Measurements from ENCODE around the gene SCMH1. TPM values are rescaled to one million over a fixed set of nuclear protein-coding genes. Genes with fewer than 3 reads are reported as not detected.

Gene SCMH1
- polyA plus RNA-seq, 4 donors = 14.5 to 44.7 (median 22.9) TPM

DNA sequence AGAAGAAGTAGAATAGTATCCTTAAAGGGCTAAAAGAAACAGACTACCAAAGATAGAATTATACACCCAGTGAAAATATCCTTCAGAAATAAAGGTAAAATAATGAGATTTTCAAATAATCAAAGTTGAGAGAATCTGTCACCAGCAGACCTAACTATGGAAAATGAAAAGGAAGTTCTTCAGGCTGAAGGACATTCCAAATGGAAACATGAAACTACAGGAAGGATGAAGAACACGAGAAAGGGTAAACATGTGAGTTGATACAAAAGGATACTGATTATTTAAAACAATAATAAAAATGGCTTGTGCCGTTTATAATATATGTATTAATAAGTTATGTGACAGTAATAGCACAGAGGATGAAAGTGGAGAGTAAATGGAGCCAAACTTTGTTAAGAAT, 163.5 kb downstream of the SCMH1 start:
- Histone ChIP-seq H3K9me3 (ENCODE audit: control insufficient read depth in 2 of 2, insufficient read depth in 1 of 2, low read depth in 1 of 2, low read length in 1 of 2) (peaks cover 0 to 5% of the 10 kb centered on the region in 2 donors), H3K27ac (ENCODE audit: low read depth in 1 of 3, low read length in 2 of 3) (no peak overlapping the region), H3K36me3 (ENCODE audit: control insufficient read depth in 3 of 3, insufficient read depth in 2 of 3, low read depth in 1 of 3, low read length in 3 of 3) (peaks cover 0 to 4% (median 0%) of the 10 kb centered on the region in 3 donors), H3K4me1 (ENCODE audit: control insufficient read depth in 3 of 3, insufficient read depth in 2 of 3, low read depth in 1 of 3, low read length in 2 of 3) (no peaks in the 10 kb centered on the region), H3K4me3 (ENCODE audit: low read depth in 1 of 3, low read length in 3 of 3) (no peak overlapping the region), H3K27me3 (ENCODE audit: control insufficient read depth in 3 of 3, insufficient read depth in 3 of 3, low read length in 3 of 3) (no peaks in the 10 kb centered on the region)
- WGBS, 3 donors = 82 to 93% (median 93%) methylated on average over 2 of the region's 2 CpGs
- DNase-seq (no peak), FAIRE-seq (no peak)

DNA sequence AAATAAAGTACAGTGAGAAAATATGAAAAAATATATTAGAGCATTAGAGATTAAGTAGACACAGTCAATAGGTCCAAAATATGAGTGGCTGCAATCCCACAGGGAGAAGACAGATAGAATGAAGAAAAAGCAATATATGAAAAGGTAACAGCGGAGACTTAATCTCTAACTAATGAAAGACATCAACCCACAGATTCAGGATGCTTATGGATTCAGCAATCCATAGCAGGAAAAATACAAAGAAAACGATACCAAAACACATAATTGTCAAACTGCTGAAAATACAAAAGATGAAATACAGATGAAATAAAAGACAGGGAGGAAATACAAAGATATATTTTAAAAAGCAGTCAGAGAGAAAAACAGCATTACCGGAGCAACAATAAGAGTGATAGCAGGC, 163.9 kb downstream of the SCMH1 start:
- WGBS, 3 donors = 97 to 99% (median 98%) methylated on average over 3 of the region's 3 CpGs
- DNase-seq (no peak), FAIRE-seq (no peak)
- Histone ChIP-seq H3K9me3 (ENCODE audit: control insufficient read depth in 2 of 2, insufficient read depth in 1 of 2, low read depth in 1 of 2, low read length in 1 of 2) (peaks cover 0 to 5% of the 10 kb centered on the region in 2 donors), H3K27me3 (ENCODE audit: control insufficient read depth in 3 of 3, insufficient read depth in 3 of 3, low read length in 3 of 3) (no peaks in the 10 kb centered on the region), H3K27ac (ENCODE audit: low read depth in 1 of 3, low read length in 2 of 3) (no peak overlapping the region), H3K36me3 (ENCODE audit: control insufficient read depth in 3 of 3, insufficient read depth in 2 of 3, low read depth in 1 of 3, low read length in 3 of 3) (peaks cover 0 to 4% (median 0%) of the 10 kb centered on the region in 3 donors), H3K4me3 (ENCODE audit: low read depth in 1 of 3, low read length in 3 of 3) (no peak overlapping the region), H3K4me1 (ENCODE audit: control insufficient read depth in 3 of 3, insufficient read depth in 2 of 3, low read depth in 1 of 3, low read length in 2 of 3) (no peaks in the 10 kb centered on the region)

DNA sequence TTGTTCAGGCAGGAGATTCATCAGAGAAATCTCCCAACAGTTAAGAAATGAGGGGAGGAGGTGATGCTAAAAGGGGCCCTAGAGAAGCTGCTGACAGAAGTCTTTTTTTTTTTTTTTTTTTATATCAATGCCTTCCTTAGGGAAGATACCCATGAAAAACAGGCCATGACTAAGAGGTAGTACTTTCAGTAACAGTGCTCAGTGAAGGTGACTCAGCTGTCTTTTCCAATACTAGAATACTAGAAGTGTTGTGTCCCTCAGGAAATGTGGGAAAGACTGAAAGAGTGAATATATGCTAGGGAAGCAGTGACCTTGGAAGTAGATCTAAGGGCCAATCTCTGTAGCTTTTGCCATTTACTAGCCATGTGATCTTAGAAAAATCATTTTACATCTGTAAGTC, 168.1 kb downstream of the SCMH1 start:
- no peak for FAIRE-seq
- Histone ChIP-seq H3K9me3 (ENCODE audit: control insufficient read depth in 2 of 2, insufficient read depth in 1 of 2, low read depth in 1 of 2, low read length in 1 of 2) (peaks cover 0 to 2% of the 10 kb centered on the region in 2 donors), H3K27ac (ENCODE audit: low read depth in 1 of 3, low read length in 2 of 3) (no peak overlapping the region), H3K36me3 (ENCODE audit: control insufficient read depth in 3 of 3, insufficient read depth in 2 of 3, low read depth in 1 of 3, low read length in 3 of 3) (peaks cover 4 to 8% (median 4%) of the 10 kb centered on the region in 3 donors), H3K27me3 (ENCODE audit: control insufficient read depth in 3 of 3, insufficient read depth in 3 of 3, low read length in 3 of 3) (no peaks in the 10 kb centered on the region), H3K4me3 (ENCODE audit: low read depth in 1 of 3, low read length in 3 of 3) (no peak overlapping the region), H3K4me1 (ENCODE audit: control insufficient read depth in 3 of 3, insufficient read depth in 2 of 3, low read depth in 1 of 3, low read length in 2 of 3) (no peaks in the 10 kb centered on the region)
- no peak for DNase-seq

DNA sequence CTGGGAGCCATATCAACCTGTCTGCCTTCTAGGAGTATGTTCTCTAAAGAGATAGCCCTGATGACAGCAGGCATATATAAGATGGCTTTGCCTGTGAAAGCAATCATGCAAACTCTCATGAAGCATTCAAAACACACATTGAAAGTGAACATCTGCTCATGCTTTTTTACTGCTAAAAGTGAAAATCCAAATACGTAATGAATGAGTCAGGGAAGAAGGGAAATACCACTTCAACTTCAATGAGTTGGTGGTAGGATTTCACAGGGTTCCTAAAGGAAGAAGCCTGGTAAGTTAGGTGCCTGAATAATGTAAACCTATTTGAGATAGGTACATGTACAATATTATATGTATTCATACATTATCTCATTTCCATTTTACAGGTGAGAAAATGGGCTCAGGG, 170.1 kb downstream of the SCMH1 start:
- FAIRE-seq (no peak), DNase-seq (no peak)
- WGBS, 3 donors = 88 to 100% (median 100%) methylated on average over 1 of the region's 1 CpG
- H3K27ac ChIP-seq (ENCODE audit: low read depth in 1 of 3, low read length in 2 of 3) = no peak overlapping the region
- H3K4me3 ChIP-seq (ENCODE audit: low read depth in 1 of 3, low read length in 3 of 3) = no peak overlapping the region
- H3K9me3 ChIP-seq (ENCODE audit: control insufficient read depth in 2 of 2, insufficient read depth in 1 of 2, low read depth in 1 of 2, low read length in 1 of 2) = no peaks in the 10 kb centered on the region
- peaks cover 4 to 11% (median 4%) of the 10 kb centered on the region in 3 donors for H3K36me3 ChIP-seq (ENCODE audit: control insufficient read depth in 3 of 3, insufficient read depth in 2 of 3, low read depth in 1 of 3, low read length in 3 of 3)
- no peaks in the 10 kb centered on the region for H3K4me1 ChIP-seq (ENCODE audit: control insufficient read depth in 3 of 3, insufficient read depth in 2 of 3, low read depth in 1 of 3, low read length in 2 of 3)
- H3K27me3 ChIP-seq (ENCODE audit: control insufficient read depth in 3 of 3, insufficient read depth in 3 of 3, low read length in 3 of 3) = no peaks in the 10 kb centered on the region

DNA sequence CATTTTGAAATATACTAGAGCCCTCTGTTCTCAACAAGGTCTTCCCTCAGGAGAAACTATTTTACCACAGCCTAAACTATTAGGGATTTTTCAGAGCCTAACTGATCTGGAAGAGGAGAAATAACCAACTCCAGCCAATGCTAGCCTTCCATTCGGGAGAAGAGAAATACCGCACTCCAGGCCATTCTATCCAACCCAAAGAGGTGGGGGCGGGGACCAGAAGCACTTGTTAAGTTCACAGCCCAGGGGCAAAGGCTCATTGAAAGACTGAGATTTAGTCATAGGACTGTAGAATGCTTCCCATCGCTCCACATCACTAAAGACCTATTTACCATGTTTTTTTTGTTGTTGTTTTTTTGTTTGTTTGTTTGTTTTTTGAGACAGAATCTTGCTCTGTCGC, 185.2 kb downstream of the SCMH1 start:
- Histone ChIP-seq H3K27ac (ENCODE audit: low read depth in 1 of 3, low read length in 2 of 3) (no peak overlapping the region), H3K36me3 (ENCODE audit: control insufficient read depth in 3 of 3, insufficient read depth in 2 of 3, low read depth in 1 of 3, low read length in 3 of 3) (peaks cover 2 to 26% (median 7%) of the 10 kb centered on the region in 3 donors), H3K4me3 (ENCODE audit: low read depth in 1 of 3, low read length in 3 of 3) (no peak overlapping the region), H3K27me3 (ENCODE audit: control insufficient read depth in 3 of 3, insufficient read depth in 3 of 3, low read length in 3 of 3) (no peaks in the 10 kb centered on the region), H3K9me3 (ENCODE audit: control insufficient read depth in 2 of 2, insufficient read depth in 1 of 2, low read depth in 1 of 2, low read length in 1 of 2) (peaks cover 0 to 8% of the 10 kb centered on the region in 2 donors), H3K4me1 (ENCODE audit: control insufficient read depth in 3 of 3, insufficient read depth in 2 of 3, low read depth in 1 of 3, low read length in 2 of 3) (no peaks in the 10 kb centered on the region)
- FAIRE-seq (no peak), DNase-seq (no peak)
- WGBS, 3 donors = 95 to 99% (median 98%) methylated on average over 5 of the region's 5 CpGs

DNA sequence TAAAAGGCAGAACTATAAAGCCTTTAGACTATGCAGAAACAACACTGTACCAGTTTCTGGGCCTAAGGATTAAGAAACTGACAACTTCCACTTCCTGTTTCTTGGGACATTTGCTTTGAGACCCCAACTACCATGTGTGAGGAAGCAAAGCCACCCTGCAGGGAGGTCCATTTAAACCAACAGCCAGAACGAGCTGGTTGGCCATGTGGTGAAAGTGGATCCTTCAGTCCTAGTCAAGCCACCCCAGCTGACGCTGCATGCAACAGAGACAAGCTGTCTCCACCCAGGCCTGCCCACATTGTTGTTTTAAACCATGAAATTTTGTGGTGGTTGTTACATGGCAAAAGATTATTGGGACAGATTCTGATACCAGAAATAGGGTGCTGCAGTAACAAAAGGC, 188.8 kb downstream of the SCMH1 start:
- Histone ChIP-seq H3K27me3 (ENCODE audit: control insufficient read depth in 3 of 3, insufficient read depth in 3 of 3, low read length in 3 of 3) (no peaks in the 10 kb centered on the region), H3K4me1 (ENCODE audit: control insufficient read depth in 3 of 3, insufficient read depth in 2 of 3, low read depth in 1 of 3, low read length in 2 of 3) (peaks cover 0 to 2% (median 0%) of the 10 kb centered on the region in 3 donors), H3K27ac (ENCODE audit: low read depth in 1 of 3, low read length in 2 of 3) (no peak overlapping the region), H3K36me3 (ENCODE audit: control insufficient read depth in 3 of 3, insufficient read depth in 2 of 3, low read depth in 1 of 3, low read length in 3 of 3) (peaks cover 0 to 22% (median 2%) of the 10 kb centered on the region in 3 donors), H3K4me3 (ENCODE audit: low read depth in 1 of 3, low read length in 3 of 3) (no peak overlapping the region), H3K9me3 (ENCODE audit: control insufficient read depth in 2 of 2, insufficient read depth in 1 of 2, low read depth in 1 of 2, low read length in 1 of 2) (no peaks in the 10 kb centered on the region)
- WGBS, 3 donors = 73 to 92% (median 85%) methylated on average over 2 of the region's 2 CpGs
- no peak for FAIRE-seq
- no peak for DNase-seq

DNA sequence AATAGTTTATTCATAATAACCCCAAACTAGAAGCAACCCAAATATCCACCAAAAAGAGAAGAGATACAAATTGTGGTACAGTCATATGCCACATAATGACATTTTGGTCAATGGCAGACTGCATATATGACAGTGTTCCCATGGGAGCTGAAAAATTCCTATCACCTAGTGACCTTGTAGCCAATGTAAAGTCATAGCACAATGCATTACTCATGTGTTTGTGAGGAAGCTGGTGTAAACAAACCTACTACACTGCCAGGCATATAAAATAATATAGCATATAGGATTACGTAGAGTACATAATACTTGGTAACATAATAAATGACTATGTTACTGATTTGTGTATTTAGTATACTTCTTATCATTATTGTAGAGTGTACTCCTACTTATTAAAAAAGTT, 191.1 kb downstream of the SCMH1 start:
- 76 to 95% (median 92%) methylated on average over 1 of the region's 1 CpG for WGBS, 3 donors
- H3K36me3 ChIP-seq (ENCODE audit: control insufficient read depth in 3 of 3, insufficient read depth in 2 of 3, low read depth in 1 of 3, low read length in 3 of 3) = peaks cover 0 to 30% (median 4%) of the 10 kb centered on the region in 3 donors
- DNase-seq = no peak
- no peak overlapping the region for H3K27ac ChIP-seq (ENCODE audit: low read depth in 1 of 3, low read length in 2 of 3)
- no peak overlapping the region for H3K4me3 ChIP-seq (ENCODE audit: low read depth in 1 of 3, low read length in 3 of 3)
- FAIRE-seq = no peak
- no peaks in the 10 kb centered on the region for H3K27me3 ChIP-seq (ENCODE audit: control insufficient read depth in 3 of 3, insufficient read depth in 3 of 3, low read length in 3 of 3)
- H3K4me1 ChIP-seq (ENCODE audit: control insufficient read depth in 3 of 3, insufficient read depth in 2 of 3, low read depth in 1 of 3, low read length in 2 of 3) = peaks cover 0 to 9% (median 6%) of the 10 kb centered on the region in 3 donors
- no peaks in the 10 kb centered on the region for H3K9me3 ChIP-seq (ENCODE audit: control insufficient read depth in 2 of 2, insufficient read depth in 1 of 2, low read depth in 1 of 2, low read length in 1 of 2)

DNA sequence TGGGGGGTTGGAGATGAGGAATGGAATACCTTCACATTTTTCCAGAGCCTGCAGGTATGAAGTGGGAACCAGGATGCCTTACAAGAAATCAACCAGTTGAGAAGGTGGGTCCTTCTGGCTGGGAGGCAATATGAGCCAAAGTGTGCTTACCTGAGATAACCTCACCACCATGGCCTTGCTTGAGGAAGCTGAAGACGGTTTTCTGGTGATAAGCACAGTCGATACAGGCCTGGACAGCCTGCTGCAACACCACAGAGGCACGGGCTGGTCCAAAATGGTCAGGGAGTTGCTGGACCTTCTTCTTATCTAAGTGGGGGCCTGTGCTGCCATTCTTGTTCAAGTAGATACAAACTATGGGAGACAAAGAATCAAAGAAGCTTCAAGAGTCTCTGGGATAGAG, 193.6 kb downstream of the SCMH1 start:
- FAIRE-seq = no peak
- 63 to 91% (median 85%) methylated on average over 3 of the region's 3 CpGs for WGBS, 3 donors
- no peaks in the 10 kb centered on the region for H3K9me3 ChIP-seq (ENCODE audit: control insufficient read depth in 2 of 2, insufficient read depth in 1 of 2, low read depth in 1 of 2, low read length in 1 of 2)
- no peaks in the 10 kb centered on the region for H3K27me3 ChIP-seq (ENCODE audit: control insufficient read depth in 3 of 3, insufficient read depth in 3 of 3, low read length in 3 of 3)
- H3K4me1 ChIP-seq (ENCODE audit: control insufficient read depth in 3 of 3, insufficient read depth in 2 of 3, low read depth in 1 of 3, low read length in 2 of 3) = peaks cover 0 to 23% (median 13%) of the 10 kb centered on the region in 3 donors
- no peak overlapping the region for H3K4me3 ChIP-seq (ENCODE audit: low read depth in 1 of 3, low read length in 3 of 3)
- H3K36me3 ChIP-seq (ENCODE audit: control insufficient read depth in 3 of 3, insufficient read depth in 2 of 3, low read depth in 1 of 3, low read length in 3 of 3) = peaks cover 0 to 30% (median 4%) of the 10 kb centered on the region in 3 donors
- no peak for DNase-seq
- no peak overlapping the region for H3K27ac ChIP-seq (ENCODE audit: low read depth in 1 of 3, low read length in 2 of 3)

DNA sequence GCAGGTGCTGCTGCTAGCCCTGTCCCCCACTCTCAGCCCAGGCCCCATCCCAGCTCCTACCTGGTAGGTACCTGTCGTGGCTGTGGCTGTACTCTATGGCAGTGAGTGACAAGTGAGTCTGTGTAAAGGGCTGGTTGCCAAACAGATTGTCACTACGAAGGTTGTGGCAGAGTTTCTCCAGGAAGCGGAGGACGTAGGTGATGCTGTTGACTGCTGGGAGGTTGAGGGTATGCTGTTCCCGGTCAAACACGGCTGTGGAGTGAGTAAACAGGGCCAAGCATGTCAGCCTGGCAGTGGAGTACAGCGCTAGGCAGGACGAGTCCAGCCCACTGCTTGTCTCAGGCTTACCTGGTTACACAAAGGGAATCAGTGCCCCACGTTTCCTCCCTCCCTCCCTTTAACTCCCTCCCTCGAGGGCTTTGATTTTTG, 195.7 kb downstream of the SCMH1 start:
- Histone ChIP-seq H3K27me3 (ENCODE audit: control insufficient read depth in 3 of 3, insufficient read depth in 3 of 3, low read length in 3 of 3) (no peaks in the 10 kb centered on the region), H3K4me1 (ENCODE audit: control insufficient read depth in 3 of 3, insufficient read depth in 2 of 3, low read depth in 1 of 3, low read length in 2 of 3) (peaks cover 0 to 23% (median 13%) of the 10 kb centered on the region in 3 donors), H3K36me3 (ENCODE audit: control insufficient read depth in 3 of 3, insufficient read depth in 2 of 3, low read depth in 1 of 3, low read length in 3 of 3) (peaks cover 0 to 31% (median 4%) of the 10 kb centered on the region in 3 donors), H3K4me3 (ENCODE audit: low read depth in 1 of 3, low read length in 3 of 3) (no peak overlapping the region), H3K27ac (ENCODE audit: low read depth in 1 of 3, low read length in 2 of 3) (peak overlapping the region in 1 of 3 donors; percentile 60), H3K9me3 (ENCODE audit: control insufficient read depth in 2 of 2, insufficient read depth in 1 of 2, low read depth in 1 of 2, low read length in 1 of 2) (no peaks in the 10 kb centered on the region)
- FAIRE-seq (no peak), DNase-seq (peak; percentile 30 to 34)
- 35 to 67% (median 59%) methylated on average over 10 of the region's 10 CpGs for WGBS, 3 donors
